Measurements from ENCODE around the gene DAPK2. TPM values are rescaled to one million over a fixed set of nuclear protein-coding genes. Genes with fewer than 3 reads are reported as not detected.

DAPK2 gene
- total and polyA plus RNA-seq, 2 of the 13 experiments (the other 11 are each of a cell fraction or from before 2014, with no cell fraction given) = 0.33 to 0.63 TPM

GRCh38 chr15:63870487-63871209 is 175.6 kb downstream of the DAPK2 start (continued):
- TF ChIP-seq ZFP36 (IDR thresholded peaks at IDR 0.05; ENCODE audit: borderline replicate concordance, low read depth, low read length, partially characterized antibody) = no peak
- peak; percentile 58; the same call in 1 of the 2 replicates for TF ChIP-seq ZNF552 (CRISPR knock-in tag; IDR thresholded peaks at IDR 0.05; ENCODE audit: borderline replicate concordance)
- 0 out of 2 replicates have a peak, but pooled peaks have one; percentile 85 for TF ChIP-seq ZFP37 (CRISPR knock-in tag; IDR thresholded peaks at IDR 0.05; ENCODE audit: borderline replicate concordance)
- TF ChIP-seq NFKBIZ (CRISPR knock-in tag; IDR thresholded peaks at IDR 0.05) = 0 out of 2 replicates have a peak, but pooled peaks have one; percentile 80
- no peak for TF ChIP-seq ZBTB3 (CRISPR knock-in tag; IDR thresholded peaks at IDR 0.05; ENCODE audit: borderline replicate concordance, low read depth)
- TF ChIP-seq ZNF766 (CRISPR knock-in tag; IDR thresholded peaks at IDR 0.05; ENCODE audit: borderline replicate concordance) = peak; percentile 81; the same call in 1 of the 2 replicates
- TF ChIP-seq MEIS2 (CRISPR knock-in tag; IDR thresholded peaks at IDR 0.05) = peak; percentile 80
- TF ChIP-seq, protein P1, sequence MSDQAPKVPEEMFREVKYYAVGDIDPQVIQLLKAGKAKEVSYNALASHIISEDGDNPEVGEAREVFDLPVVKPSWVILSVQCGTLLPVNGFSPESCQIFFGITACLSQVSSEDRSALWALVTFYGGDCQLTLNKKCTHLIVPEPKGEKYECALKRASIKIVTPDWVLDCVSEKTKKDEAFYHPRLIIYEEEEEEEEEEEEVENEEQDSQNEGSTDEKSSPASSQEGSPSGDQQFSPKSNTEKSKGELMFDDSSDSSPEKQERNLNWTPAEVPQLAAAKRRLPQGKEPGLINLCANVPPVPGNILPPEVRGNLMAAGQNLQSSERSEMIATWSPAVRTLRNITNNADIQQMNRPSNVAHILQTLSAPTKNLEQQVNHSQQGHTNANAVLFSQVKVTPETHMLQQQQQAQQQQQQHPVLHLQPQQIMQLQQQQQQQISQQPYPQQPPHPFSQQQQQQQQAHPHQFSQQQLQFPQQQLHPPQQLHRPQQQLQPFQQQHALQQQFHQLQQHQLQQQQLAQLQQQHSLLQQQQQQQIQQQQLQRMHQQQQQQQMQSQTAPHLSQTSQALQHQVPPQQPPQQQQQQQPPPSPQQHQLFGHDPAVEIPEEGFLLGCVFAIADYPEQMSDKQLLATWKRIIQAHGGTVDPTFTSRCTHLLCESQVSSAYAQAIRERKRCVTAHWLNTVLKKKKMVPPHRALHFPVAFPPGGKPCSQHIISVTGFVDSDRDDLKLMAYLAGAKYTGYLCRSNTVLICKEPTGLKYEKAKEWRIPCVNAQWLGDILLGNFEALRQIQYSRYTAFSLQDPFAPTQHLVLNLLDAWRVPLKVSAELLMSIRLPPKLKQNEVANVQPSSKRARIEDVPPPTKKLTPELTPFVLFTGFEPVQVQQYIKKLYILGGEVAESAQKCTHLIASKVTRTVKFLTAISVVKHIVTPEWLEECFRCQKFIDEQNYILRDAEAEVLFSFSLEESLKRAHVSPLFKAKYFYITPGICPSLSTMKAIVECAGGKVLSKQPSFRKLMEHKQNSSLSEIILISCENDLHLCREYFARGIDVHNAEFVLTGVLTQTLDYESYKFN (CRISPR knock-in tag; conservative IDR thresholded peaks at IDR 0.05) = no peak
- no peak for TF ChIP-seq ZMAT5 (CRISPR knock-in tag; IDR thresholded peaks at IDR 0.05; ENCODE audit: borderline replicate concordance, low read depth)
- peak; percentile 90 for TF ChIP-seq ERF (CRISPR knock-in tag; IDR thresholded peaks at IDR 0.05)
- peak; percentile 51; the same call in 1 of the 2 replicates for TF ChIP-seq ZNF574 (CRISPR knock-in tag; IDR thresholded peaks at IDR 0.05)
- TF ChIP-seq ZBTB1 (CRISPR knock-in tag; IDR thresholded peaks at IDR 0.05; ENCODE audit: borderline replicate concordance) = peak; percentile 94; the same call in 1 of the 2 replicates
- TF ChIP-seq PRMT3 (CRISPR knock-in tag; IDR thresholded peaks at IDR 0.05; ENCODE audit: borderline replicate concordance, low read depth) = 0 out of 2 replicates have a peak, but pooled peaks have one; percentile 71
- TF ChIP-seq ZNF430 (CRISPR knock-in tag; IDR thresholded peaks at IDR 0.05) = peak; percentile 84; the same call in 1 of the 2 replicates
- TF ChIP-seq ATF7-NPFF (CRISPR knock-in tag; IDR thresholded peaks at IDR 0.05; ENCODE audit: low read depth) = peak; percentile 79; the same call in 1 of the 2 replicates
- 0 out of 2 replicates have a peak, but pooled peaks have one; percentile 27 for TF ChIP-seq MAX (IDR thresholded peaks at IDR 0.05)
- TF ChIP-seq ZNF280D (CRISPR knock-in tag; IDR thresholded peaks at IDR 0.05) = no peak

All from HepG2 (cell line).